OCI-LY3 (cell line): ENCODE measurements around the gene USB1.

Experiments used
- EZH2phosphoT487 ChIP-seq: fragments of 200-600 bp; shearing (Covaris generic); IDR thresholded peaks from 2 replicates; pipeline ENCODE4 v1.6.1; 2018; ENCODE audit warnings: antibody characterized with exemption, mixed run types, low read depth
- TF ChIP-seq, protein P1 (sequence below): fragments of 200-600, 300-600 bp; sonication (generic); IDR thresholded peaks from 2 replicates; pipeline ENCODE4 v1.5.1; 2014; ENCODE audit warnings: antibody characterized with exemption, low read length, low read depth

DNA sequence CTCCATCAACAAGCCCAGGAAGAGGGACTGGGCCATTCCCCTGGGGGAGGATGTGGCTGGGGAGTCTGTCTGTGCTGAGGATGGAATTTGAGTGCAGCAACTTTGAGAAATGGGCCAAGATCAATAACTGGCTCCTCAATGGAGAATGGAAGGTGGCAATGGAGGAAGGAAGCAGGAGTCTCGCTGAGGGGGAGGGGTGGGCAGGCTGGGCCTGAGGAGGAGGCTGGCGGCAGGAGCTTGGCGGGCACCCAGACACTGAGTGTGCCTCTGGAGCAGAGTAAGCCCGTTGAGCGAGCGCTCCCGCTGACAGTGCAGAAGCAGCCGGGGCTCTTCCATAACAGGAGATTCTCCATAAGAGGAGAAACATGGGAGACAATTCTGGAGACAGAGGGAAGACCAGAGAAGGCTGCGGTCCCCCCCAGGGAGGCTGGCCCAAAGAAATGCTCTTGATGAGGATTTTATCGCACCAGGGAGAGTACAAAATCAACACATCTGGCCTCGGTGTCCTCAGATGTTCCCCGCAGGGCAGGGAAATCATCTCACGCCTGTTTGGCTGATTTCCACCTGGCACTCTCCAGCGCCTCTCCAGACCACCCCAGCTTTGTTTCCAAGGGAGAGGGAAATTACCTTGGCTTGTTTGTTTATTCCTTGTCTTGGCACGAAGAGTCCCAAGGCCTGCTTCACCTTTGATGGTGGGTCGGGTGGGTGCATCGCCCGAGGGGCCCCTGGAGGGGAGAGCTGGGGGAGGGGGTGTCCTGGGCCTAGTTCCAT lies 21.6 kb downstream of the USB1 start:
- TF ChIP-seq, protein P1, sequence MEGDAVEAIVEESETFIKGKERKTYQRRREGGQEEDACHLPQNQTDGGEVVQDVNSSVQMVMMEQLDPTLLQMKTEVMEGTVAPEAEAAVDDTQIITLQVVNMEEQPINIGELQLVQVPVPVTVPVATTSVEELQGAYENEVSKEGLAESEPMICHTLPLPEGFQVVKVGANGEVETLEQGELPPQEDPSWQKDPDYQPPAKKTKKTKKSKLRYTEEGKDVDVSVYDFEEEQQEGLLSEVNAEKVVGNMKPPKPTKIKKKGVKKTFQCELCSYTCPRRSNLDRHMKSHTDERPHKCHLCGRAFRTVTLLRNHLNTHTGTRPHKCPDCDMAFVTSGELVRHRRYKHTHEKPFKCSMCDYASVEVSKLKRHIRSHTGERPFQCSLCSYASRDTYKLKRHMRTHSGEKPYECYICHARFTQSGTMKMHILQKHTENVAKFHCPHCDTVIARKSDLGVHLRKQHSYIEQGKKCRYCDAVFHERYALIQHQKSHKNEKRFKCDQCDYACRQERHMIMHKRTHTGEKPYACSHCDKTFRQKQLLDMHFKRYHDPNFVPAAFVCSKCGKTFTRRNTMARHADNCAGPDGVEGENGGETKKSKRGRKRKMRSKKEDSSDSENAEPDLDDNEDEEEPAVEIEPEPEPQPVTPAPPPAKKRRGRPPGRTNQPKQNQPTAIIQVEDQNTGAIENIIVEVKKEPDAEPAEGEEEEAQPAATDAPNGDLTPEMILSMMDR = no peak
- TF ChIP-seq EZH2phosphoT487 = no peak
